LNCaP clone FGC (cell line): ENCODE results near the gene IL25.
"Not testable (repeated sequence)": the region's sequence is repeated elsewhere in the genome, so short reads cannot be mapped to it uniquely, and the experiment has no call there.

Experiments
- DNase-seq: peaks from one replicate; pipeline ENCODE4 v3.0.0-alpha.2; 2011; ENCODE audit warnings: low read depth
- H3K4me3 ChIP-seq: 2 replicates; pipeline ENCODE4 v1.5.1; 2011; ENCODE audit warnings: mild to moderate bottlenecking, low read depth, low read length, control low read depth
- TF ChIP-seq, protein P1 (sequence below): IDR thresholded peaks from 2 replicates; pipeline ENCODE4 v1.5.1; 2012; ENCODE audit warnings: mild to moderate bottlenecking; ENCODE audit not compliant: control insufficient read depth, insufficient read depth; ENCODE audit errors: extremely low read depth

The IL25 gene

DNA sequence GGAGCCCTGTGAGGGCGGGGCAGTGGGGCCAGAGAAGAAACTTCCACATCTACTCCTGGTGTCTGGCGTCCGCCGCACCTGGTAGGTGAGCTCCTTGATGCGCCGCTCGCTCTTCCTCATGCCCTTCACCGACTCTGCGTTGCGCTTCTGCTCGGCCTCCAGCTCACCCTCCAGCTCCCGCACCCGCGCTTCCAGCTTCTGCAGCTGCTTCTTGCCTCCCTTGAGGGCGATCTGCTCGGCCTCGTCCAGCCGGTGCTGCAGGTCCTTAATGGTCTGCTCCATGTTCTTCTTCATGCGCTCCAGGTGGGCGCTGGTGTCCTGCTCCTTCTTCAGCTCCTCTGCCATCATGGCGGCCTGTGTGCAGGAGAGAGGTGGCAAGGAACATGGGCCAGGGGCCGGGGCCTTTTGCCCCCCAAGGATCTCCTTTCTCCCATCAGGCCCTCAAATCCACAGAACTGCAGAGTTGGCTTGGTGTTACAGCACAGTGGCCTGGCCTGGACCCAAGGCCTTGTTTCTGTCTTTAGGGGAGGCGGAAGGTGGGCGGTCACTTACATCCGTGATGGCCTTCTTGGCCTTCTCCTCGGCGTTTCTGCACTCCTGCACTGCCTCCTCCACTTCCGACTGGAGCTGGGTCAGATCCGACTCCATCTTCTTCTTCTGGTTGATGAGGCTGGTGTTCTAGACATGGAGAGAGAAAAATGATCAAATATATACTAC lies 11.9 kb downstream of the IL25 start:
- TF ChIP-seq, protein P1, sequence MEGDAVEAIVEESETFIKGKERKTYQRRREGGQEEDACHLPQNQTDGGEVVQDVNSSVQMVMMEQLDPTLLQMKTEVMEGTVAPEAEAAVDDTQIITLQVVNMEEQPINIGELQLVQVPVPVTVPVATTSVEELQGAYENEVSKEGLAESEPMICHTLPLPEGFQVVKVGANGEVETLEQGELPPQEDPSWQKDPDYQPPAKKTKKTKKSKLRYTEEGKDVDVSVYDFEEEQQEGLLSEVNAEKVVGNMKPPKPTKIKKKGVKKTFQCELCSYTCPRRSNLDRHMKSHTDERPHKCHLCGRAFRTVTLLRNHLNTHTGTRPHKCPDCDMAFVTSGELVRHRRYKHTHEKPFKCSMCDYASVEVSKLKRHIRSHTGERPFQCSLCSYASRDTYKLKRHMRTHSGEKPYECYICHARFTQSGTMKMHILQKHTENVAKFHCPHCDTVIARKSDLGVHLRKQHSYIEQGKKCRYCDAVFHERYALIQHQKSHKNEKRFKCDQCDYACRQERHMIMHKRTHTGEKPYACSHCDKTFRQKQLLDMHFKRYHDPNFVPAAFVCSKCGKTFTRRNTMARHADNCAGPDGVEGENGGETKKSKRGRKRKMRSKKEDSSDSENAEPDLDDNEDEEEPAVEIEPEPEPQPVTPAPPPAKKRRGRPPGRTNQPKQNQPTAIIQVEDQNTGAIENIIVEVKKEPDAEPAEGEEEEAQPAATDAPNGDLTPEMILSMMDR: no peak
- no peak for DNase-seq
- H3K4me3 ChIP-seq: no peak overlapping the region

DNA sequence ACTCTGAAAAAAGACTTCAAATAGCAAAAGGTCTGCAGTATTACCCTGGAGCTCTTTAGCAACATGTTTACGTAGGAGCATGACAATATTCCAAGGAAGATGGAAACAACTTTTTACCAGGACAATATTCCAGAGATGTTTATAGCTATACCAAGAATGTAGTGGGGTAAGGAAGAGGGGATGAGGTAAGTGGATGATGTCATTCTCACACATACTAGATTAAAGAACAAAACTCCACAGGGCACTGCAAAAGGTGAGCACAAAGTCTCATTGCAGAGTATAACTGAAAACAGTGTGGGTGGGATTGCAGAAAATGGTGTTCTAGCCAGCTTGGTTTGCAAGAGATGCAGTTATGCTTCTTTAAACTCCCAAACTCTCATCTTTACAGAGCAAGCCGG lies 12.6 kb downstream of the IL25 start:
- no peak overlapping the region for H3K4me3 ChIP-seq
- DNase-seq: no peak
- TF ChIP-seq, protein P1: no peak

DNA sequence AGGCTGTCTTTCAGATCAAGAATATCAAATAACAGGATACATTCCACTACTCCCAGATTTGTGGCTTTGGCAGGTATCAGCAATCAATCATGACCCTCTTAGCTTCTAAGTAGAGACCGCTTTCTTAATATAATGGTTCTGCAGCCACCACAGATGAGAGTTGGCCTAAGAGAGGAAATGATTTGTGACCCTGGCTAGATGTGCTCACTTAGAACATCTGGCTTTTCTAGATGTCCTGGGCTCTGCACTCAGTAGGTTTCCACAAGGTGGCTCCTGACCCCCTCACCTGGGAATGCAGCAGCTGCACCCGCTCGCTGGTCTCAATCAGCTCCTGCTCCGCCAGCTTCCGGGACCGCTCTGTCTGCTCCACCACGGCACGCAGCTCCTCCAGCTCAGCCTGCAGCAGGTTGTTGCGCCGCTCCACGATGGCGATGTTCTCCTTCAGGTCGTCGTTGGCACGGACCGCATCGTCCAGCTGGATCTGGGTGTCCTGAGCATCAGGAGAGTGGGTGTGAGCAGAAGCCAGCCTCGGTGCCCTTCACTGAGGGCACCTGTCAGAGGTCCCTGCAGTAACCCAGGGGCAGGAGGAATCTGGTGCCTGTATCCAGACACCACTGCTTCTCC lies 13.1 kb downstream of the IL25 start:
- TF ChIP-seq, protein P1: no peak
- no peak overlapping the region for H3K4me3 ChIP-seq
- no peak for DNase-seq

DNA sequence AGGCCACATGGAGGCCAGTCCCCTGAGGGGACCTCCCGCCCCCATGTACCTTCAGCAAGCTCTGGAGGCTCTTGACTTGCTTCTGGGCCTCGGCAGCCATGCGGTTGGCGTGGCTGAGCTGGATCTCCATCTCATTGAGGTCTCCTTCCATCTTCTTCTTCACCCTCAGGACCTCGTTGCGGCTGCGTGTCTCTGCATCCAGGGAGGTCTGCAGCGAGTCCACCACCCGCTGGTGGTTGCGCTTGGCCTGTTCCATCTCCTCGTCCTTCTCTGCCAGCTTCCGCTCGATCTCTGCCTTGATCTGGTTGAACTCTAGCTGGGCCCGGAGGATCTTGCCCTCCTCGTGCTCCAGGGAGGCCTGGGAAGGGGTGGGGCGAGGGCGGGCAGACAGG lies 13.7 kb downstream of the IL25 start:
- DNase-seq, H3K4me3 ChIP-seq: not testable (repeated sequence)

DNA sequence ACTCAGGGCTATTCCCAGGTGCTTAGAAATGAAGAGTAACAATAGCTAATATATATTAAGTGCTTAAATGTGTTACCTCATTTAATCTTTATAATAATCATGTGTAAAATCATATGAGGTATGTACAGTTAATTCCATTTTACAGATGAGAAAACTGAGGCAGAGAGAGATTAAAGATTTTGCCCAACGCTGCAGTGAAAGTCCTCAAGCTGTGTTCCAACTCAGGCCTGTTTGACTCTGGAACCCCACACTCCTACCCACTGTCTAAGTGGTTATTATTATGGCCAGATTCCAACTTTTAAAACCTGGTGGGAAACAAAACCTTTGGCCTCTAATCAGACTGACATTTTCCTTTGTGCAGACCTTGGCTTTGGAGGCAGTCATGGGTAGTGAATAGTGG lies 14.4 kb downstream of the IL25 start:
- TF ChIP-seq, protein P1: no peak
- no peak overlapping the region for H3K4me3 ChIP-seq
- no peak for DNase-seq

DNA sequence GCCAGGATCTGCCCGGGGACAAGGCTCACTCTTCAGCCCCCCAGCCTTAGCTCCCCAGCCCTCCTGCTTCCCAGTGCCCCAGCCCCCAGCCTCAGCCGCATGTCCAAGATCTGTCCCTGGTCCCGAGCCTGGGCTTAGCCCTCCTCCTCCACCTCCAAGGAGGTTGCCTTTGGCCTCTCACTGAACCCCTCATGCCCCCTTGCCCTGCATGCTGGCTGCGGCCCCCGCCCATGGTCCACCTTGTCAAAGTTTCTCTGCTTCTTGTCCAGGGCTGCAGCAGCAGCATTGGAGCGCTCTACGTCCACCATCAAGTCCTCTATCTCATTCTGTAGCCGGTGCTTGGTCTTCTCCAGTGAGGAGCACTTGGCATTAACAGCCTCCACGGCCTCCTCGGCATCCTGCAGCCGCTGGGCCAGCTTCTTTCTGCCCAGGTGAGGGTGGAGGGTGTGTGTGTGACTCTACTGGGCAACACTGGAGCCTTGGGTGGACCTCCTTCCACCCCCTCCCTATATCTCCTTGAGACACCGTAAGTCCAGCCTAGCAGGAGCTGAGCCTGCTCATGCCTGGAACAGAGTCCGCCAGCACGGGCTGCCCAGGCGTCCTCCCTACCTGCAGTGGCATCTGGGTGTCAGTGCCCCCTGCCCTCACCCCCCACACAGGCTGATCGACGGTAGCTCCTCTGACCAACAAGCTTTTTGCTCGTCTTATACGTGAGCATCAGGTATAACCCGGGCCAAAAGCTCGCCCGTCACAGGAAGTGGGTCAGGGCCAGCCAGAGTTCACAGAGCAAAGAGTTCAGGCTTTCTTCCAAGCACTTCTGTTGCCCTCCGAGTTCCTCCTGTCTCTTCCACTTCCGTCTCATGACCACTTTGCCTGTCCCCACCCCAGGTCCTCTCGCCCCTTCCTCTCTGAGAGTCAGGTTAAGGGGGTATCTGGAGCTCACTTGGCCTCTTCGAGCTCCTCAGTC lies 15.6 kb downstream of the IL25 start:
- no peak for DNase-seq
- TF ChIP-seq, protein P1: no peak
- H3K4me3 ChIP-seq: no peak overlapping the region

DNA sequence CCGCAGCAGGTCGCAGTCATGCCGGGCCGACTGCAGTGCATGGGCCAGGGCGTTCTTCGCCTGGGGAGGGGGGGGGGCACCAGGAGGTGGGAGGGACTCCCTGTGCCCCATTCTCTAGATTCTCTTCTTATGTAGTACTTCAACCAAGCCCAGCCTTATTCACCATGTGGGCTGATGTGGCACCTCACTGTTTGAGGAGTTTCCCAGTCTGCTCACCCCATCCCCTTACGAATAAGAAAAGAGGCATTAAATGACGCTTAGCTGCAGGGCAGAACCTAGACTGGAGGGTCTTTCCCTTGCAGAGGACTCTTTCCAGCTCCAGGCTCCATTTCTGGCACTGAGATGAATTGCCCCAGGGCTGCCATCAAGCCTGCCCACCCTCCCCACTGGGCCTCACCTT lies 16.4 kb downstream of the IL25 start:
- TF ChIP-seq, protein P1: no peak
- H3K4me3 ChIP-seq: no peak overlapping the region
- no peak for DNase-seq
